ENCODE data around the gene GFOD1.
"Not testable (repeated sequence)": the region's sequence is repeated elsewhere in the genome, so short reads cannot be mapped to it uniquely, and the experiment has no call there.

Gene GFOD1

DNA sequence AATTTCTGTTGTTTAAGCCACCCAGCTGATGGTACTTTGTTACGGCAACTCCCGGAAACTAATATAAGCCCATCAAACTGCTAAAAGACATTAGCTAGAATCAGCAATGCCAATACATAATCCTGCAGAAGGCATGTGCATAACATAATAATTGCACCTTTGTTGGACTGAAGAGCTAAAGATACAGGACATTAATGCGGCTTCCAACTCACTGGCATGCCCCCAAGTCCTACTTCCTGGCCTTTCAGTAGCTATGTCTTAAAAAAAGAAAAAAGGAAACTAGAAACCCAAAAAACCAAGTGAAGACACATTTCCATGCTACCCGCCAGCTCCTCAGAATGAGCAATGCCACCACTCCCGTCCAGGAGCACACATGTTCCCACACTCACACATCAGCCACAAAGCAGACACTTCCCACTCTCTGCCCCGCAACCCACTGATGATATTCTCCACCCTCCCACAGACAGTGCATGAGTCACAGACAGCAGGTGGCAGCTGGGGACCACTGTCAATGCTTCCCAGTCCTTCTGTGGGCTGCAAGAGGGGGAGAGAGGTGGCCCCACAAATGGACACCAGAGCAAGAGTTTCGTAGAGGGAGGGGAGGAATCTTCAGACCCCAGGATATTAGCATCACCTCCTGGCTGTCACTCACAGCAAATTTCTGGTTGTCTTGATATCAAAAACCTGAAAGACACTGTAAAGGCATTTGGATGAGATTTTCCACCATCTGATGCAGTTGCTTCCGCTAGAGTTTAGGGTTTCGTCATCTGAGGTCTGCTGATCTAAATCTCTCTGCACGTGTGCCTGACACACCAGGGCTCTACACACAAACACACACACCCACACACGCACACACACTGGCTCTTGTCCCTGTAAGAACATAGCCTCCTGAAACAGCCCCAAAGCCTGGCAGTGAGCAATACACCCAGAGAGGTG, 32.8 kb downstream of the GFOD1 start:
- Mint-ChIP-seq H3K27me3 (ENCODE audit: low read depth) (no peaks in the 10 kb centered on the region), H3K4me1 (ENCODE audit: low read depth) (peaks cover 28% of the 10 kb centered on the region), H3K4me3 (peak overlapping the region; percentile 67), H3K27ac (peak overlapping the region; percentile 88), H3K36me3 (ENCODE audit: low read depth) (peaks cover 2% of the 10 kb centered on the region), H3K9me3 (no peaks in the 10 kb centered on the region)

DNA sequence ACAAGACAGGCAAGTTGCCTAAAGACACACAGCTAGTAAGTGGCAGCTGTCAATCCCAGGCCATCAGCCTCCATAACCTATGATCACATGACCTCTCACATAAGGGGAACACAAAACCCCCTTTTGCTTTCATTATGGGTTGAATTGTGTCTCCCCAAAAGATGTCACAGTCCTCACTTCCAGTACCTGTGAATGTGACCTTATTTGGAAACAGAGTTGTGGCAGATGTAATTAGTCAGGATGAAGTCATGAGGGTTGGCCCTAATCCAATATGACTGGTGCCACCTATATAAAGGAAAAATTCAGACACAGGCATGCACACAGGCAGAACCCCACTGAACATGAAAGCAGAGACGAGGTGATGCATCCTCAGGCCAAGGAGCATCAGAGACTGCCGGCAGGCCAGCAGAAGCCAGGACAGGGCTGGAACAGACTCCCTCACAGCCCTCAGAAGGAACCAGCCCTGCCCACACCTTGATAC, 33.6 kb downstream of the GFOD1 start:
- Mint-ChIP-seq H3K4me3 (peak overlapping the region; percentile 42), H3K4me1 (ENCODE audit: low read depth) (peaks cover 28% of the 10 kb centered on the region), H3K27me3 (ENCODE audit: low read depth) (no peaks in the 10 kb centered on the region), H3K9me3 (no peaks in the 10 kb centered on the region), H3K27ac (peak overlapping the region; percentile 88), H3K36me3 (ENCODE audit: low read depth) (peaks cover 2% of the 10 kb centered on the region)

DNA sequence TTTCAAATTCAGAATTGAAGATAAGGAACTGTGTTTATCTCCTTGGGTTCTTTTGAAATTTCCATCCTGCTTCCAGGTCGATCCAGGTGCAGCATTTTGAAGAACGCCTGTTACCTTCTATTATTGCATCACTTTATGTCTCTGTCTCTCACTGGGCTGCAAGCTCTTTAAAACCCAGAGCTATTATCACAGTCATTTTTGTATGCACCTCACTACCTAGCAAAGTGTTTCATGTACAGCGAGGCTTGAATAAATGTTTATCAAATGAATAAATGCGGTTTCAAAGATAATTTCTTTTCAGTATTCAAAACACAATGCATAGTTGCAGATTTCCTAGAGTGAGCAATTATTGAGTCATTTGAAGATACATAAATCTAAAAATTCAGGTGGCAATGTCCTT, 34.2 kb downstream of the GFOD1 start:
- Mint-ChIP-seq H3K27ac (no peak overlapping the region), H3K4me3 (no peak overlapping the region), H3K4me1 (ENCODE audit: low read depth) (peaks cover 35% of the 10 kb centered on the region), H3K27me3 (ENCODE audit: low read depth) (no peaks in the 10 kb centered on the region), H3K36me3 (ENCODE audit: low read depth) (peaks cover 2% of the 10 kb centered on the region), H3K9me3 (no peaks in the 10 kb centered on the region)

DNA sequence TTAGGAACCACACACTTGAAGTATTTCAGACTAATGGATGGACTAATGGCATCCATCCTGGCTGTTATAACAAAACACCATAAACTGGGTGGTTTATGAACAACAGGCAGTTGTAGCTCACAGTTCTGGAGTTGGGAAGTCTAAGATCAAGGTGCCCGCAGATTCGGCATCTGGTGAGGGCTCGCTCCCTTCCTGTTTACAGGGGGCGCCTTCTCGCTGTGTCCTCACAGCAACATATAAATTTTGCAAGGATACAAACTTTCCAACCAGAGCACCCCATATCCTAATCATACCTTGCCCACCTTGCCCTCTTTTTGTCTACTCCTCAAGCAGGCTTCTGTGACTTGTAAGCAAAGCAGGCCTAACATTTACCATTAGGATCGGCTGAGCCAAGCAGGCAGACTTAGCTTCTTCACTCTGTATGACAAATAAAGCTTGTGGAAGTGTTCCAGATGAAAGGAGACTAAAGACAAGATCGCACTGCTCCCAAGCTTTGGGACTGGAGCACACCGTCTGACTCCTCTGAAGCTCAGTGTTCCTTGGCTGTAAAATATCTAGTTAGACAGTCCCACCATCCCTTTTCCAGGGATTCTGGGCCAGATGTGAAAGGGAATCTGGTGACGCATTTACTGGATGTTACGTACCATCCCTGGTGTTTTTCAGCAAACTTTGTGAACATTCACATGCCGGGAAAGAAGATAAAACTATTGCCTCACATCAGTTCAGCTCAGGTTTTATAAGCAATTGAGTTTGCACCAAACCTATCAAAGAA, 34.9 kb downstream of the GFOD1 start:
- Mint-ChIP-seq H3K27me3 (ENCODE audit: low read depth) (no peaks in the 10 kb centered on the region), H3K4me3 (no peak overlapping the region), H3K27ac (no peak overlapping the region), H3K4me1 (ENCODE audit: low read depth) (peaks cover 40% of the 10 kb centered on the region), H3K36me3 (ENCODE audit: low read depth) (peaks cover 2% of the 10 kb centered on the region), H3K9me3 (no peaks in the 10 kb centered on the region)

DNA sequence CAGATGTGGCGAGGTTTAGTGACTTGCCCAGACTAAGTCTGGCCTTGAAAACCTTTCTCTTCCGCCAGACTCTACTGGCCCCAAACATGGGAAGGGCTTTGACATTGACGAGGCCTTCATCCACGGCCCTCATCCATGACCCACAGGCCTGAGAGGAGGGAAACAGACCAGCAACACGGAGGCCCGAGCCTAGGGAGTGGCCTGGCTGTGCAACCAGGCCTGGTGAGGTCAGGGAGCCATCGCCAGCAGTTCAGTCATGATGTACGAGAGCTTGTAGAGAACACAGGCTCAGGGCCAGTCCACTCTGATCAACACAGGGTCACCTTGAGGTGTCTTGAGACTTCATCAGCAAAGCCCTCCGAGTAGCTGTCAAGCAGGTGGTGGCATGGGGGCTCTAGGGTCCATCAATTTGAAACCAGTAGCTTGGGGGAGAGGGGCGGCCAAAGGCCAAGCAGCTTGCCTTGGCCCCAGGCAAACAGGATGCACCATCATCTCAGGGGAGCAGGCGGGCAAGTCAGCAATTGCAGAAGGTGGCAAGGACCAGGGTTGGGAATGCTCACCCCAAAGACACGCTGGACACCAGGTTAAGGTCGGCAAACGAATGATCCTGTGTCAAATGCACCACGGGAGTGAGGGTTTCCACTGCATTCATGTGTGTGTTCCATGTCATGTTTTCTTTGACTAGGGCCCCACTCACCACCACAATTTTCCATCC, 36.1 kb downstream of the GFOD1 start:
- peaks cover 36% of the 10 kb centered on the region for H3K4me1 Mint-ChIP-seq (ENCODE audit: low read depth)
- H3K27me3 Mint-ChIP-seq (ENCODE audit: low read depth), result no peaks in the 10 kb centered on the region
- H3K36me3 Mint-ChIP-seq (ENCODE audit: low read depth), result peaks cover 2% of the 10 kb centered on the region
- no peaks in the 10 kb centered on the region for H3K9me3 Mint-ChIP-seq
- H3K4me3 Mint-ChIP-seq, result no peak overlapping the region
- H3K27ac Mint-ChIP-seq, result no peak overlapping the region

DNA sequence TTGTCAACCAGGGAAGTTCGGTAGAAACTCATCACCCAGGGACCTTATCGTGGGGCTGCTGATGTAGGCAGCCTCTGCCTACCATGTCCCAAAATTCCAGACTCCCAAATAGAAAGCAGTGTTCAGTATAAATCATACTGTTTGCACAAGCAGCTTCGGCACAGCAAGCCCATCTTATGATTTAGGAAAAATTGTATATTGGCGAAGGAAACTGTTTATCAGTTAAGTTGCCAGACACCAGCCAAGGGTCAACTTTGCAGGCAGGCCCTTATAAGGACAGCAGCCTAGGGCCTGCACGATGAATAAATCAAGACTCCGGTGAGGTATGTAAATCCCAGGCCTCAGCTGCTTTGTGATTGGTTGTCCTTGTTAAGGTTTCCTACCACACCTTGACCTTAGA, 36.8 kb downstream of the GFOD1 start:
- H3K4me3 Mint-ChIP-seq, result no peak overlapping the region
- H3K9me3 Mint-ChIP-seq, result no peaks in the 10 kb centered on the region
- no peaks in the 10 kb centered on the region for H3K27me3 Mint-ChIP-seq (ENCODE audit: low read depth)
- no peak overlapping the region for H3K27ac Mint-ChIP-seq
- peaks cover 2% of the 10 kb centered on the region for H3K36me3 Mint-ChIP-seq (ENCODE audit: low read depth)
- H3K4me1 Mint-ChIP-seq (ENCODE audit: low read depth), result peaks cover 34% of the 10 kb centered on the region

DNA sequence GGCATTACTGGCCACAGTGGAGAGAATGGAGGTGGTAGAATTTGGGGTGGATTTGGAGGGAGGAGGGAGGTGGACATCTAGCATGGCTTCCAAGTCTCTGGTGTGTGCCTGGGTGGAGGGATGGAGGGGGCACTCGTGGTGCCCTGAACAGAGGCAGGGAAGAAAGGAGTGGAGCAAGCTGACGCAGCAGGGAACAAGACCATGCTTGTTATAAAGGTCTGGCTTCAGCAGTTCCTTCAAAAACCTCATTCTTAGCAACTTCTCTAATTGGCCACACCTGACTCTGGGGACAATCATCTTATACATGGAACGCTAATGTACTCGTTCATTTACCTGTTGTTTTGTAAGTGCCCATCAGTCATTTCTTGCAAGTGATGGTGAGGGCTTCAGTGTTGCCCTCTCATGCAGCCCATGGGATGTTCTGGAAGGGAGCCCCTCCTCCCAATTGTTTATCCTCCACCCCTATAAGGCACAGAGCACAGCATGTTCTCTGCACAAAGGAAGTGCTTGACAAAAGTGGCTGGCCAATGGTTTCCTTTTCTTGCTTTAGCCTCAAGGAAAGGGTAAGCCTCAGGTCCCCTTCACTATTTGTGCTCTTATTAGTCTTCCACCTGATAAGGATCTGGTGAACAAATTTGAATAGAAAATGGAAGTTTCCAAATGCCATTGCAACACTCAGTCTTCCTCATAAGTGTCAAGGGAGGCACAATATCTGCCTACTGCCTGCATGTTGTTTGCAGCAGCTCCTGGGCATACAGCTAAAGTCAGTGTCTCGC, 39.3 kb downstream of the GFOD1 start:
- Mint-ChIP-seq H3K36me3 (ENCODE audit: low read depth) (peaks cover 2% of the 10 kb centered on the region), H3K27ac (no peak overlapping the region), H3K27me3 (ENCODE audit: low read depth) (no peaks in the 10 kb centered on the region)

DNA sequence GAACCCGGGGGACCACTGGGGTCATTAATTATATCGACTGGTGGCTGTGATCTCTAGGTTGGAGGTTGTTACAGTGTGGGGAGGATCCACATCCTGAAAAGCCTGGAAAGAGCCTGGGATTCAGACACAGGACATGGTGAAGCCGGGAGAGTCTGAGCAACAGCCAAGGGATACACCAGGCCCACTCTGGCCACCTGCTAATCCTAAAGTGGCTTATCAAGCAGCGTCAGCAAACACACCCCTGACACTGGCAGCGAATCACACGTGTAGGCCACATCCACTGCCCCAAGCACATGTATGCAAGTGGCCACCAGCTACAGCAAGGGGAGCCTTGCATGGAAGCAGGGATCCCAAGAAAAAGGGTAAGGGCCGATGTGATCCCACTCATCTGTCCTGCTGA, 41.0 kb downstream of the GFOD1 start:
- Mint-ChIP-seq H3K4me1 (ENCODE audit: low read depth) (peaks cover 14% of the 10 kb centered on the region), H3K4me3 (no peak overlapping the region), H3K27me3 (ENCODE audit: low read depth) (no peaks in the 10 kb centered on the region), H3K36me3 (ENCODE audit: low read depth) (no peaks in the 10 kb centered on the region), H3K27ac (no peak overlapping the region), H3K9me3 (no peaks in the 10 kb centered on the region)

More for the DNA sequence above, 39.3 kb downstream of the GFOD1 start:
- no peaks in the 10 kb centered on the region for H3K9me3 Mint-ChIP-seq
- peaks cover 15% of the 10 kb centered on the region for H3K4me1 Mint-ChIP-seq (ENCODE audit: low read depth)
- no peak overlapping the region for H3K4me3 Mint-ChIP-seq

DNA sequence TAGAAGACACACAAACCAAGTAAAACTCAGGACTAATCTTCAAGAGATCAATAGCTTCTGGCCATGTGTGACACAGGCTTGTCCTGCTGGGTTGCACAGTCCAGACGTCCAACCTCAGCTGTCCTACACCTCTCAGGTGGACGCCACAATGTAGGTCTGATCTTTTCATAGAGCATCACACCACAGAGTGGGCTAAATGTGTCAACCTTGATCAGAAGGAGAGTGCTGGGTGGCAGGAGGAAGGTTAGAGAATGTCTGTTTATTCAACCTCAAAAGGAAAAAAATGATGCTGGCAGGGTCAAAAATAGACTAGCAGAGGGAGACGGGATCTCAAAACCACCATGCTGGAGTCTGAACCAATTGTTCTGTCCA, 41.7 kb downstream of the GFOD1 start:
- no peak overlapping the region for H3K4me3 Mint-ChIP-seq
- H3K27ac Mint-ChIP-seq, result no peak overlapping the region
- H3K4me1 Mint-ChIP-seq (ENCODE audit: low read depth), result peaks cover 14% of the 10 kb centered on the region
- H3K9me3 Mint-ChIP-seq, result no peaks in the 10 kb centered on the region
- no peaks in the 10 kb centered on the region for H3K36me3 Mint-ChIP-seq (ENCODE audit: low read depth)
- H3K27me3 Mint-ChIP-seq (ENCODE audit: low read depth), result no peaks in the 10 kb centered on the region

DNA sequence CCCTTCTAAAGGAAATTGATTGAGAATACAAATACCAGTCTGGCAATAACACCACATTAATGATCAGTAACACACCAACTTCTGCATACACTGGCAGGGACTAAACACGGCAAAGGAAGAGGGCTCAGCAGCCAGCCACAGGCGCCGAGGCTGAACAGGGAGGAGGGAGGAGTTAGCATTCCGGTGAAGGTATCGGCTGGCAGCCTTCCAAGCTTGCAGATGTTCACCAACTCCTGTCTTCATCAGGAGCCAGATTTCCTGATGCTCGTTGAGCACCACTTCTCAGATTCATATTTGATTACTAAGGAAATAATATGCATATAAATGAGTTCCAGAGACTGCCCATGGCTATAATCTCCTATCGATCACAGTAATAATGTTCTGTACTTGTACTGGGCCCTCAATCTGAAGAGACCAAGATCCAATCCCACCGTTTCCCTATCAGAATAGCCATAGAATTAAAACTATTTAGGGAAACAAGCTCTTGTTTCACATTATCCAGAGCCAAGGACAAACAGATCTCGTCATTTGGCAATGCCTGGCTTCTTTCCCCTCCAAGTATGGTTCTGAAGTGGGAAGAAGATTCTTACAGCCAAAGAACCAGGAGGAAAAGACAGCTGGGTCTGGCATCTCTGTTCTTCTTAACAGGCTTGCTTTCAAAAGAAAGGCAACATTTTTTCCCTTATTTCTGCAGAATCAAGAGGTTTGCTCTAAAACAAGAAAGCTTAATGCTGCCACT, 42.2 kb downstream of the GFOD1 start:
- Mint-ChIP-seq H3K9me3 (no peaks in the 10 kb centered on the region), H3K27me3 (ENCODE audit: low read depth) (no peaks in the 10 kb centered on the region), H3K36me3 (ENCODE audit: low read depth) (no peaks in the 10 kb centered on the region), H3K27ac (no peak overlapping the region), H3K4me3 (no peak overlapping the region), H3K4me1 (ENCODE audit: low read depth) (peaks cover 14% of the 10 kb centered on the region)

DNA sequence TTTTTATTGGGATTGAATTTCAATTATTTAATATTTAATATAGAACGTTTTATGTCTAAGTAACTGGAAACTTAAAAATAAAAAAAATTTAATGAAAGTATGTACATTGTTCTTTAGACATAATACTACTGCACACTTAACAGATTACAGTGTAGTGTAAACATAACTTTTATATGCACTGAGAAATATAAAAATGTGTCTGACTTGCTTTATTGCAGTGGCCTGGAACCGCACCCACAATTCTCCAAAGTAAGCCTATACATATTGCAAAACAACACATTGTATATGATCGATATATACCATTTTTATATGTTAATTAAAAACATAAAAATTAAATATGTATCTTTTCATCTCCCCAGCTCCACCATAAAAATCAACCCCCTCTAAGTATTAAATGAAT, 42.8 kb downstream of the GFOD1 start:
- peaks cover 14% of the 10 kb centered on the region for H3K4me1 Mint-ChIP-seq (ENCODE audit: low read depth)
- H3K27ac Mint-ChIP-seq, result no peak overlapping the region
- no peaks in the 10 kb centered on the region for H3K9me3 Mint-ChIP-seq
- no peaks in the 10 kb centered on the region for H3K27me3 Mint-ChIP-seq (ENCODE audit: low read depth)
- H3K4me3 Mint-ChIP-seq, result no peak overlapping the region
- H3K36me3 Mint-ChIP-seq (ENCODE audit: low read depth), result no peaks in the 10 kb centered on the region

DNA sequence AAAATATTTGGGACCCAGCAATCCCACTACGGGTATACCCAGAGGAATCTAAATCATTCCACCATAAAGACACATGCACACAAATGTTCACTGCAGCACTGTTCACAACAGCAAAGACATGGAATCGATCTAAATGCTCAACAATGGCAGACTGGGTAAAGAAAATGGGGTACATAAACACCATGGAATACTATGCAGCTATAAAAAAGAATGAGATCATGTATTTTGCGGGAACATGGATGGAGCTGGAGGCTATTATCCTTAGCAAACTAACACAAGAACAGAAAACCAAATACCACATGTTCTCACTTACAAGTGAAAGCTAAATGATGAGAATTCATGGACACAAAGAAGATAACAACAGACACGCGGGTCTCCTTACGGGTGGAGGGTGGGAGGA, 43.4 kb downstream of the GFOD1 start:
- not testable (repeated sequence) for H3K4me3 Mint-ChIP-seq; H3K9me3 Mint-ChIP-seq; H3K27ac Mint-ChIP-seq; H3K27me3 Mint-ChIP-seq (ENCODE audit: low read depth); H3K36me3 Mint-ChIP-seq (ENCODE audit: low read depth)
- H3K4me1 Mint-ChIP-seq (ENCODE audit: low read depth), result peaks cover 15% of the 10 kb centered on the region

DNA sequence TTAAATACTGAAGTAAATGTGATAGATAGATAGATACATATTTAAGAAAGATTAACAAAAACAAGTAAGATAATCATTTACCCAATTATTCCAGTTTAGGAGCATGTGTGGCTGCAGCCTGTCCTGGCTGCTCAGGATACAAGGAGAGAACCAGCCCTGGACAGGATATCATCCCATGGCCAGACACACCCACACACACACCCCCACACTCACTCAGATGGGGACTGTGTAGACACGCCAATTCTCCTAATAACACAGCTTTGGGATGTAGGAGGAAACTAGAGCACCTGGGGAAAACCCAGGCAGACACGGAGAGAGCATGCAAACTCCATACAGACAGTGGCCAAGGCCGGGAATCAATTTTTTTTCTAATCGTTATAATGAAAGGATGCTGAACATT, 45.6 kb downstream of the GFOD1 start:
- Mint-ChIP-seq H3K27ac (no peak overlapping the region), H3K9me3 (no peaks in the 10 kb centered on the region), H3K4me1 (ENCODE audit: low read depth) (peaks cover 7% of the 10 kb centered on the region)

More for the DNA sequence above, 45.6 kb downstream of the GFOD1 start:
- Mint-ChIP-seq H3K4me3 (no peak overlapping the region), H3K27me3 (ENCODE audit: low read depth) (no peaks in the 10 kb centered on the region), H3K36me3 (ENCODE audit: low read depth) (no peaks in the 10 kb centered on the region)
